ENCODE data around the gene IPO7. TPM values are rescaled to one million over a fixed set of nuclear protein-coding genes. Genes with fewer than 3 reads are reported as not detected.
A peak's percentile ranks its signal among the peaks of the same experiment; 100 is the strongest.
"Not testable (repeated sequence)": the region's sequence is repeated elsewhere in the genome, so short reads cannot be mapped to it uniquely, and the experiment has no call there.

IPO7 gene
- 10 to 100 TPM; 32.4 to 79.9 (median 54.3) TPM for total RNA-seq

GRCh38 chr11:9384535-9385326 lies at the start of gene IPO7:
Gene IPO7, plus strand, starts transcription at chr11:9384652. Its CDS starts 112 bp downstream, at chr11:9384764.
- TF ChIP-seq CTCF (IDR thresholded peaks at IDR 0.05) (peak in 2 of 6 experiments; percentile 20 to 45), POLR2A (IDR thresholded peaks at IDR 0.05) (peak; percentile 75 to 77)
- peak; percentile 87 to 96 (median 91) for DNase-seq

GRCh38 chr11:9341638-9342178 lies 42.7 kb upstream of the IPO7 start:
- Histone ChIP-seq H3K27ac (no peak overlapping the region), H3K36me3 (no peaks in the 10 kb centered on the region), H3K4me1 (no peaks in the 10 kb centered on the region), H3K27me3 (no peaks in the 10 kb centered on the region), H3K4me3 (no peak overlapping the region), H3K9me3 (no peaks in the 10 kb centered on the region)
- TF ChIP-seq CTCF (IDR thresholded peaks at IDR 0.05), result no peak
- TF ChIP-seq POLR2A (IDR thresholded peaks at IDR 0.05), result no peak
- DNase-seq, result no peak

More at GRCh38 chr11:9384535-9385326, at the start of gene IPO7:
- Histone ChIP-seq H3K4me3 (peak within 1 kb of the TSS; percentile 76 to 93 (median 82)), H3K36me3 (no peaks in the 10 kb centered on the region), H3K9me3 (no peaks in the 10 kb centered on the region), H3K27ac (peak within 1 kb of the TSS; percentile 87 to 95 (median 92)), H3K27me3 (no peaks in the 10 kb centered on the region), H3K4me1 (peaks cover 0 to 26% (median 3%) of the 10 kb centered on the region in 4 donors)

- no peaks in the 10 kb centered on the region for H3K36me3 ChIP-seq
- no peaks in the 10 kb centered on the region for H3K9me3 ChIP-seq
- no peak for DNase-seq
- no peak overlapping the region for H3K4me3 ChIP-seq
- H3K4me1 ChIP-seq, result no peaks in the 10 kb centered on the region
- H3K27me3 ChIP-seq, result no peaks in the 10 kb centered on the region
- H3K27ac ChIP-seq, result no peak overlapping the region
- TF ChIP-seq POLR2A (IDR thresholded peaks at IDR 0.05) (no peak), CTCF (IDR thresholded peaks at IDR 0.05) (no peak)
Observed at GRCh38 chr11:9344061-9344680, 40.3 kb upstream of the IPO7 start.

- TF ChIP-seq POLR2A (IDR thresholded peaks at IDR 0.05) (no peak), CTCF (IDR thresholded peaks at IDR 0.05) (no peak)
- DNase-seq, result no peak
- H3K4me1 ChIP-seq, result no peaks in the 10 kb centered on the region
- no peak overlapping the region for H3K27ac ChIP-seq
- H3K27me3 ChIP-seq, result no peaks in the 10 kb centered on the region
- no peaks in the 10 kb centered on the region for H3K9me3 ChIP-seq
- no peak overlapping the region for H3K4me3 ChIP-seq
- no peaks in the 10 kb centered on the region for H3K36me3 ChIP-seq
Observed at GRCh38 chr11:9347100-9347499, 37.4 kb upstream of the IPO7 start.

- H3K4me3 ChIP-seq, H3K27ac ChIP-seq, H3K9me3 ChIP-seq, H3K36me3 ChIP-seq, DNase-seq, H3K27me3 ChIP-seq, H3K4me1 ChIP-seq: not testable (repeated sequence)
Observed at GRCh38 chr11:9347779-9348178, 36.7 kb upstream of the IPO7 start.

GRCh38 chr11:9351321-9351881 lies 33.1 kb upstream of the IPO7 start:
- Histone ChIP-seq H3K27ac (no peak overlapping the region), H3K36me3 (no peaks in the 10 kb centered on the region), H3K9me3 (no peaks in the 10 kb centered on the region), H3K27me3 (no peaks in the 10 kb centered on the region), H3K4me3 (no peak overlapping the region), H3K4me1 (no peaks in the 10 kb centered on the region)
- DNase-seq, result no peak
- TF ChIP-seq CTCF (IDR thresholded peaks at IDR 0.05) (no peak), POLR2A (IDR thresholded peaks at IDR 0.05) (no peak)
